IPS DF 4.7 (cell line): Measurements from ENCODE around the gene TMEM163.

Experiments used
- DNase-seq: peaks from one replicate; pipeline ENCODE4 v3.0.0-alpha.2; 2013; ENCODE audit warnings: low spot score; ENCODE audit errors: extremely low read depth

Gene TMEM163

DNA sequence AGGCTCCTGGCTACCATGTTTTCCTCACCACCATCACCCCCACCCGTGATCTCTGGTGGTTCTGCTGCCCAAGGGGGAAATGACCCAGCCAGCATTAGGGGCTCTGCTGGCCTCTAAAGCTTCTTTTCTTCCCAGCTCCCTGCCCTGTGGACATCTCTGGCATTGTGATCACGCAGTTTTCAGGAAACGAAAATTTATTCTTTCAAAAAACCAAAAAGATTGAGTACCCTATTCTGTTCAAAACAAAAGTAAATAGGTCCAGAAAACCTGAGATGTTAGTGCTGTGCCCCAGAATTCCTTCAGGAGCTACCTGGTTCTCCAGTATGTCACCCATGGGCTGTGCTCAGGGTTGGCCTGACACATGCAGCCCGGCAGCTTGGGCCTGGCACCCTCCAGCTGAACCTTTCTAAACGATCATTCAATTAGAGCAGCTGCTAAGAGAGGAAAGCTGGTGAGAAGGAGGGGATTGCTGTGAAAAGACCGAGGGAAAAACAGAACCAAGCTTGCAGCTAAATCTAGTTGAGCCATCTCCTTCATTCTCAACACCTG is 307.4 kb downstream of the TMEM163 start:
- no peak for DNase-seq

DNA sequence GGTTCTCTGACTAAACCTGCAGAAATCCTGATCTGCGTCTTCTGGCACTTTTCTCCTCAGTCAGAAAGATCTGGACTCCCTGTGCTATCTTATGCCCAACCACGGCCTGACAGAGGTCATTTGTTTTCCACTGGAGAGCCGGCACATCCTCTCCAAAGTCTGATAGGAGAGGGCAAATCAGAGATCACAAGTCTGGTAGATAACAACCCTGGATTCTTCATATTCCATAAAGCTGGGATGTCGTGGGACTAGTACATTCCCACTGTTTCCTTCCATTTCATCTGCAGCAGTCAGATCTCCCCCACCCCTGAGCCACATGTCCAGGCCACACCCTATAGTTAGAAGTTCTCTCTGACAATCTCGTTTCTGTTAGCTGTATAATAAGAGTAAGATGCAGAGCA is 308.0 kb downstream of the TMEM163 start:
- DNase-seq: no peak

DNA sequence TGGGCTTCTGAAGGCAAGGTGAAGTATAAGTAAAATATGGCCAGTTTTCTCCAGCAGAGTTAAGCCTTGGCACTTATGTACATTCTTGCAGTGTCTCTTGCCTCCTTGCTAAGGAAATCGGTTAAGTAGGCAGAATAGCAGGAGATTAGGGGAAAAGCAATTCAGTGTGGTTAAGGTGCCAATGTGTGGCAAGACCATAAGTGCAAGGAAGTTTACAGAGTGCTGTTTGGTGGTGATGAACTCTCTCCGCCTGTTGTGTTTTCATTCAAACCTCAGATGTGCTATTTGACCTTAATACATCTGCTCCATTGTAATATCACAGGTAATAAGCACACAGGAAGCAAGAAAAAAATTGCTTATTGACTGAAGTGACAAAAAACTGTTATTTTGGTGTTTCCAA is 308.8 kb downstream of the TMEM163 start:
- no peak for DNase-seq

DNA sequence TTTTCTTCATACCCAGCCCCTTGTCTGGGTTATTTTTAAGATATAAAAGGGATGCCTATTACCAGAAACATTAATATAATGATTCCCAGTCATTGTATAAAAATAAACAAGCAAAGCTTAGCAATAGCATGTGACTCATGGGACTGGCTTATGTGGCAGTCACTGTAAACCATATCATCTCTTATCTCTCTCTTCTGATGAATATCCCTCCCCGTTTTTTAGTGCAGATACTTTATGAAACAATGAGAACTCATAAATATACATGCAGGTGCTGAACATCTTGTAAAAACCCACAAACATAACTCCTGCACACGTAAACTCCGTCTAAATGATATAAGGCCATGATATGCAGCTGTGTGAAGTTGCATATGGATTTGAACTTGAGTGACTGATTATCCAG is 310.0 kb downstream of the TMEM163 start:
- no peak for DNase-seq

DNA sequence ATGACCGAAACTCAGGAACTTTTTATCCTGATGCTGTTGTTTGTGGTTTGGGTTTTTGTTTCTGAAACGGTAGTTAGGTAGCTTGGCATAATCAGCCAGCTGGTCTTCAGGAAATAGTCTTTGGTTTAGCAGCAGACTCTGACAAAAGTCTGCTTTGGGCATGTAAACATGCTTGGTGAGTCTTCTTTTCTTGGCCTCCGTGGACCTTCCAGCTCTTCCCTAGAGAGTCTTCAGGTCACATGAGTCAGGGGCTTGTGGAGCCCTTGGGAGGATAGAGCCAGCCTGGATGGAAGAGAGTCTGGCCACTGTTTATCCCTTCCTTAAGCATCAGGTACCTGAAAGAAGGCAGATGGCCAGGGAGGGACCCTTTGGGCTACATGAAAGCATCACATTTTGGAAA is 310.4 kb downstream of the TMEM163 start:
- no peak for DNase-seq

DNA sequence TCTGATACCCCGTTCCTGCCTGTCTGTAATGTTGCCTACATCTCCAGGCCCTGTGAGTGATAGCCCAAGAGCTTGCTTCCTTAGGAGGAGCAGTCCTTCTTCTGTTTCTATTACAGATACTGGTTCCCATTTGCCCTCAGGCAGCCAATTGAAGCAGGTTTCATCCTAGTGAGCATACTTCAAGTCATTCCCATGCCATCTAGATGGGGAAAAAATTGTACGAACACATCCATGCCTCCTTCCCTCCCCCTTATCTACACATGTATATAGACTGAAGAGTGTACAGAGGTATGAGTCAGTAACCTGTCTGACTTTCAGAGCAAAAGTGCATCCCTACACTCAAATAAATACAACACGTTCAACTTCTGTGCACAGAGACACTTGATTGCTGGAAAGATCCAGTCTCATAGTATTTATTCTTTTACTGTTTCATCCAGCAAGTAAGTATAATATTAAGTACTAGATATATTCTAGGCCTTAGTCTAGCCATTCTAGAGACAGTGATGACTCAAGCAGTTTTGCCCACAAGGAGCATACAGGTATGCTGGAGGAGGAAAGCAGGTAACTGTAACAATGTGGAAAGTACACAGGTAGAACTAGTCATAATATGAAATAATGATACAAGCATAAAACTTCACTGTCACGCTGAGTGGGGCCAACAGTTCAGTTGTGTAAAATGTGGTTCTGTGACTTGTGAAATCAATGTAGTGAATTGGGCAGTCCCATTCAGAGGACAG is 311.5 kb downstream of the TMEM163 start:
- DNase-seq: no peak

DNA sequence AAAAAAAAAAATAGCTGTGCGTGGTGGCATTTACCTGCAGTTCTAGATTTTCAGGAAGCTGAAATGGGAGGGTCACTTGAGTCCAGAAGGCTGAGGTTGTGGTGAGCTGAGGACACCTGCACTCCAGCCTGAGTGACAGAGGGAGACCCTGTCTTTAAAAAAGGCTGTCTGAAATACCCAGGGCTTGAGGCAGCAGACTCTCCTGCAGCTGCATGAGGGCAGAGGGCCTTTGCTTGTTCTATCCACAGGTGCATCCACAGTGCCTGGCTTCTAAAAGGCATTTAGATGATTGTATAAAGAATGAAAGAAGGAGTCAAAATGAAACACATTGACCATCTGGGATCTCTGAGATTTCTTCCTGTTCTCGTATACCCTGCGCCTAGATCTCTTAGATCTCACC is 312.1 kb downstream of the TMEM163 start:
- no peak for DNase-seq

DNA sequence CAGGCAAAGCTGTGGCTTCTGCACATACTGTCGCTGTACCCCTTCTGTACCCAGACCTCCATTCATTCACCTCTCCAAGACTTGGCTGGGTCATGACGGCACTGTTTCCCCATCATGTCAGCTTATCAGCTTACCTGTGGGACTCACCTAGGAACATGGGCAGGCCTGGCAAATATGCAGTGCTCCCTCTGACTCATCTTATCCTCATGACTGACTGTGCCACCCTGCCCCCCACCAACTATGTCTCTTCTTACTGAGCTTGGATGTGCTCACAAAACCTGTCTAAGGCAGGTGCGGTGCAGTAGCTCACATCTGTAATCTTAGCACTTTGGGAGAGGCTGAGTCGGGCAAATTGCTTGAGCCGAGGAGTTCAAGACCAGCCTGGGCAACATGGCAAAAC is 312.5 kb downstream of the TMEM163 start:
- no peak for DNase-seq
